ENCODE measurements around the gene KAZN. TPM values are rescaled to one million over a fixed set of nuclear protein-coding genes. Genes with fewer than 3 reads are reported as not detected.

Gene KAZN
- polyA plus RNA-seq, 1 experiment: 5.5 TPM

DNA sequence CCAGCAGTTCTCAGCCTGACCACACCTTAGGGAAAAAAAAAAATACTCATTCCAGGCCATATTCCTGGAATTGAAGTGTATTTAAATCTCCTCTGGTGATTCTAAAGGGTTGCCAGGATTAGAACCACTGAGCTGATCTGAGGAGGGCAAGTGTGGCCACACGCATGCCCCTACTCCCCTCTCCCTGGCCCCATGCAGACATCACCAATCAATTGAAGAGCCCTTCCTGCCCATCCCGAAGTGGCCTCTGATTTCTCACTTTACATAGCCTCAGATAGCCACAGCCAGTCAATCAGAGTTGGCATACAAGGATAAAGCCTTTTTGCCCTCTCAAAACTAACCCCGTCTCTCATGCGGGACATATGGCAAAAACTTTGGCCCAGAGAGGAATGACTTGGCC, 470.5 kb downstream of the KAZN start:
- Histone ChIP-seq H3K27me3 (ENCODE audit: control insufficient read depth, insufficient read depth, low read length) (no peaks in the 10 kb centered on the region), H3K36me3 (ENCODE audit: control insufficient read depth, insufficient read depth, low read length) (peaks cover 7% of the 10 kb centered on the region), H3K4me3 (ENCODE audit: low read depth, low read length) (no peak overlapping the region)
- TF ChIP-seq, protein P1, sequence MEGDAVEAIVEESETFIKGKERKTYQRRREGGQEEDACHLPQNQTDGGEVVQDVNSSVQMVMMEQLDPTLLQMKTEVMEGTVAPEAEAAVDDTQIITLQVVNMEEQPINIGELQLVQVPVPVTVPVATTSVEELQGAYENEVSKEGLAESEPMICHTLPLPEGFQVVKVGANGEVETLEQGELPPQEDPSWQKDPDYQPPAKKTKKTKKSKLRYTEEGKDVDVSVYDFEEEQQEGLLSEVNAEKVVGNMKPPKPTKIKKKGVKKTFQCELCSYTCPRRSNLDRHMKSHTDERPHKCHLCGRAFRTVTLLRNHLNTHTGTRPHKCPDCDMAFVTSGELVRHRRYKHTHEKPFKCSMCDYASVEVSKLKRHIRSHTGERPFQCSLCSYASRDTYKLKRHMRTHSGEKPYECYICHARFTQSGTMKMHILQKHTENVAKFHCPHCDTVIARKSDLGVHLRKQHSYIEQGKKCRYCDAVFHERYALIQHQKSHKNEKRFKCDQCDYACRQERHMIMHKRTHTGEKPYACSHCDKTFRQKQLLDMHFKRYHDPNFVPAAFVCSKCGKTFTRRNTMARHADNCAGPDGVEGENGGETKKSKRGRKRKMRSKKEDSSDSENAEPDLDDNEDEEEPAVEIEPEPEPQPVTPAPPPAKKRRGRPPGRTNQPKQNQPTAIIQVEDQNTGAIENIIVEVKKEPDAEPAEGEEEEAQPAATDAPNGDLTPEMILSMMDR (IDR thresholded peaks at IDR 0.05; ENCODE audit: insufficient read depth, low read depth, low read length): no peak
- DNase-seq (ENCODE audit: low read depth): no peak
- POLR2A ChIA-PET: no interaction called here
- CTCF ChIA-PET: interaction anchor here (0.6 to 2.3 kb wide), 3 partner anchors 27 to 939 kb away, joined by 3 to 8 read pairs (median 3); no protein-coding TSS in a partner anchor

DNA sequence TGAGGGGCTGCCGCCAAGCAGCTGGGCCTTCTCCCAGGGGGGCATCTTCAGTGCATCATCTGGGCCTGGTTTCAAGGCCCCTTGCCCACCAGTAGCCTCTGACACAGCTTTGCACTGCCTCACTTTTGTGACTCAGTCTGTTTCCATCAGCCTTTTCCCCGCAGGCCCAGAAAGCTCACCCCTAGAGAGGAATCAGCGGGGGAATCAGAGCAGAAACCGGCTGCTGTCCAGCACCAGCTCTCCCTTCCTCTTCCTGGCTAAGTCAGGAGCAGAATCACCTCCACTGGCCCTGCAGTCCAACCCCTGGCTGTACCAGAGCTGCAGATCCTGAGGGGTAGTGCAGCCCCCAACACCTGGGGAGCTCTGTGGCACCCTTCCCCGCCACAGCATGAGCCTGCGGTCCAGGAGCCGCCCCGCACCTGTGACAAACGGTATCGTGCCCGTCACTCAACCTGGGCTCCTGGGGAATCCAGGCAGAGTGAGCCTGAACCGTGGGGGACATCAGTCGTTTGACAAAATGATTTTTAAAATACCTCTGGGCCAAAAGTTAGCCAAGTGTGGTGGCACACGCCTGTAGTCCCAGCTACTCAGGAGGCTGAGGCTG, 471.8 kb downstream of the KAZN start:
- Histone ChIP-seq H3K27me3 (ENCODE audit: control insufficient read depth, insufficient read depth, low read length) (no peaks in the 10 kb centered on the region), H3K36me3 (ENCODE audit: control insufficient read depth, insufficient read depth, low read length) (0 out of 2 replicates have a peak, but pooled peaks cover 4% of the 10 kb centered on the region), H3K4me3 (ENCODE audit: low read depth, low read length) (no peak overlapping the region)
- ChIA-PET CTCF (interaction anchor here (2.3 kb wide), 1 partner anchor 43 kb away, joined by 8 read pairs; no protein-coding TSS in a partner anchor), POLR2A (no interaction called here)
- no peak for DNase-seq (ENCODE audit: low read depth)
- TF ChIP-seq, protein P1 (IDR thresholded peaks at IDR 0.05; ENCODE audit: insufficient read depth, low read depth, low read length): no peak

DNA sequence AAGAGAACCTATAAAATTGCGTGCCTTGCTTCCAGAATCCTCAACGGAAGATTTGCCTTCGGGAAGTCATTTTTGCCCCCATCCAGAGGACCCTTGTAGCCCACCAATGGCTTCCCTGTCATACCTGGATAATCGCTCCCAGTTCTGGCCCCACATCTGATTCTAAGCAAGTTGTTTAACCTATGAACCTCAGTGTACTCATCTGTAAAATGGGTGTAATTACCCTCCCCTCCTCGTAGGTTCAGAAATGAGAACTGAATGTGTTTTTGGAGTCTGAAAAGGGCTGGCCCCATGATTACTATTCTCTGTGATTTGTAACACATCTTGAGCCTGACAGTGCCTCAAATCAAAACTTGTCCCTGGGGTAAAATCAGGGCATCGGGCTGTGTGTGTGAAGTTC, 473.5 kb downstream of the KAZN start:
- ChIA-PET POLR2A (no interaction called here), CTCF (interaction anchor here (0.6 to 1.1 kb wide), 3 partner anchors 9 to 28 kb away, joined by 3 read pairs; no protein-coding TSS in a partner anchor)
- TF ChIP-seq, protein P1 (IDR thresholded peaks at IDR 0.05; ENCODE audit: insufficient read depth, low read depth, low read length): no peak

DNA sequence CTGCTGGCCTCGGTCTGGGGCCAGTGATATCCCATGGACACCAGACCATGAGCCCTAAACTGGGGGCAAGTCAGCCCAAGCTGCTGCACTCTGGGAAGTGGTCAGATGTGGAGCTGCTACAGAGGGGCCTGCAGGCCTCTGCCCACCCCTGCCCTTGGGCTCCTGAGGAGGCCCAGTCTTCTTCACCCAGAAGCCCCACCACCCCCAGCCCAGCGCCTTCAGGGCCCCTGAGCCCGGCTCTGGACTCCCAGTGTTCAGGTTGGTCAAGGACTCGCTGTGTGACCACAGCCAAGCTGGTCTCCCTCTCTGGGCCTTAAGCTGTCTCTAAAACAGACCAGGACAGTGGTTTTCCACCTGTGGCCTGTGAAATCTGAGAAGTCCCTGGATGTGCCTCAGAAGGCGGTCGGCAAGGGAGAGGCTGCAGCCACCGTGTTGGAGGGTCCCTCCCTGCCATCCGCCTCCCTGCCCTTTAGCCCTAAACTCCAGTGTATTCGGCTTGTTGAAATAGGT, 475.4 kb downstream of the KAZN start:
- DNase-seq (ENCODE audit: low read depth): no peak
- TF ChIP-seq, protein P1 (IDR thresholded peaks at IDR 0.05; ENCODE audit: insufficient read depth, low read depth, low read length): no peak
- Histone ChIP-seq H3K4me3 (ENCODE audit: low read depth, low read length) (no peak overlapping the region), H3K27me3 (ENCODE audit: control insufficient read depth, insufficient read depth, low read length) (no peaks in the 10 kb centered on the region), H3K36me3 (ENCODE audit: control insufficient read depth, insufficient read depth, low read length) (no peaks in the 10 kb centered on the region)
- ChIA-PET CTCF (interaction anchor here (1.0 kb wide), 1 partner anchor 26 kb away, joined by 3 read pairs; no protein-coding TSS in a partner anchor), POLR2A (no interaction called here)

More for the DNA sequence above, 473.5 kb downstream of the KAZN start:
- DNase-seq (ENCODE audit: low read depth): no peak
- H3K4me3 ChIP-seq (ENCODE audit: low read depth, low read length): no peak overlapping the region
- no peaks in the 10 kb centered on the region for H3K27me3 ChIP-seq (ENCODE audit: control insufficient read depth, insufficient read depth, low read length)
- H3K36me3 ChIP-seq (ENCODE audit: control insufficient read depth, insufficient read depth, low read length): 0 out of 2 replicates have a peak, but pooled peaks cover 1% of the 10 kb centered on the region

DNA sequence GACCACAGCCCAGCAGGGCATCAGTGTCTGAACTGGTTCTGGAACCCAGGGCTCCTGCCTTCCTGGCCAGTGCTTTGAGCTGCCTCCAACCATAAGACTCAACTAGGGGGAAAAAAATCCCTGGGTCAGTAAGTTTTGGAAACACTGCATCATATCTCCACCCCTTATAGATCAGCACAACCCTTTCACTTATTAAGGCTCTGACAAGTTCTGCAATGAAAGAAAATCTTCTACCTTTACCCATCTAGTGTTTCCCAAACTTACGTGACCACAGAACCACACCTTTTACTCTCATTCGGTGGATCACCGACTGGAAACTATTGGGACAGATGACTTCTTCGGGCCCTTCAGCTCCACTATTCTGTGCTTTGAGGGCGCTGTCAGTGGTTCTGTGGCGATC, 476.7 kb downstream of the KAZN start:
- no peaks in the 10 kb centered on the region for H3K27me3 ChIP-seq (ENCODE audit: control insufficient read depth, insufficient read depth, low read length)
- no peak for DNase-seq (ENCODE audit: low read depth)
- TF ChIP-seq, protein P1 (IDR thresholded peaks at IDR 0.05; ENCODE audit: insufficient read depth, low read depth, low read length): no peak
- ChIA-PET CTCF (no interaction called here), POLR2A (no interaction called here)
- H3K4me3 ChIP-seq (ENCODE audit: low read depth, low read length): no peak overlapping the region
- H3K36me3 ChIP-seq (ENCODE audit: control insufficient read depth, insufficient read depth, low read length): no peaks in the 10 kb centered on the region

Data from BJ (cell line).